IMR-90 (cell line): Measurements from ENCODE around the gene NFASC. TPM values are rescaled to one million over a fixed set of nuclear protein-coding genes. Genes with fewer than 3 reads are reported as not detected.
A peak's percentile ranks its signal among the peaks of the same experiment; 100 is the strongest.

Source experiments
- ATAC-seq: fragments of 200-7000 bp; cut with Tn5 transposase; 2 replicates; pipeline ENCODE4 v1.9.1; 2020; ENCODE audit warnings: low read depth, mild to moderate bottlenecking, moderate library complexity
- BruUV-seq: library from RNA; stranded (reverse); fragments of 400-500 nt; replicated peaks from 2 replicates; lab custom pipeline; 2021; lab: Mats Ljungman, UMichigan
- CTCF ChIA-PET: fragments of 300-600 bp; formaldehyde crosslinking; extraction: SDS; loops from one replicate; lab custom pipeline; 2021; ENCODE audit warnings: antibody characterized with exemption; lab: Yijun Ruan, JAX
- POLR2A ChIA-PET: fragments of 300-600 bp; sonication (Branson Sonifier 250); formaldehyde crosslinking; loops from one replicate; lab custom pipeline; 2022; ENCODE audit warnings: antibody characterized with exemption; ENCODE audit not compliant: unreplicated experiment; lab: Charles Lee
- DNase-seq: peaks from one replicate; pipeline ENCODE4 v3.0.0; 2013
- H2AFZ ChIP-seq: replicated peaks from 2 replicates; pipeline ENCODE3; 2013; ENCODE audit warnings: low read length, mild to moderate bottlenecking; ENCODE audit not compliant: poor library complexity
- H2AK5ac ChIP-seq: 2 replicates; pipeline ENCODE4 v1.6.1; 2013; ENCODE audit warnings: low read depth, low read length, inconsistent platforms
- H2AK9ac ChIP-seq: replicated peaks from 2 replicates; pipeline ENCODE3; 2013; ENCODE audit warnings: mild to moderate bottlenecking, low read depth, low read length, moderate library complexity; ENCODE audit not compliant: poor library complexity
- H2BK120ac ChIP-seq: 2 replicates; pipeline ENCODE4 v1.6.1; 2013; ENCODE audit warnings: low read depth, low read length, inconsistent platforms
- H2BK15ac ChIP-seq: 3 replicates; pipeline ENCODE4 v1.6.1; 2013; ENCODE audit warnings: low read depth, low read length, inconsistent platforms
- H2BK20ac ChIP-seq: 2 replicates; pipeline ENCODE4 v1.6.1; 2013; ENCODE audit warnings: low read depth, mild to moderate bottlenecking, inconsistent platforms, low read length, moderate library complexity
- H2BK5ac ChIP-seq: 2 replicates; pipeline ENCODE4 v1.6.1; 2013; ENCODE audit warnings: mild to moderate bottlenecking, low read depth, low read length, inconsistent platforms; ENCODE audit not compliant: poor library complexity, severe bottlenecking
- H3K14ac ChIP-seq: replicated peaks from 2 replicates; pipeline ENCODE4 v1.6.1; 2013; ENCODE audit warnings: low read depth, low read length, inconsistent platforms
- H3K18ac ChIP-seq: 2 replicates; pipeline ENCODE4 v1.6.1; 2013; ENCODE audit warnings: low read depth, low read length, control low read depth
- H3K23ac ChIP-seq: 2 replicates; pipeline ENCODE4 v1.6.1; 2013; ENCODE audit warnings: low read depth, low read length, inconsistent platforms
- H3K27ac ChIP-seq: 2 replicates; pipeline ENCODE4 v1.5.1; 2013; ENCODE audit warnings: mild to moderate bottlenecking, control low read depth, low read length; ENCODE audit not compliant: insufficient read depth
- H3K27me3 ChIP-seq: 2 replicates; pipeline ENCODE4 v1.6.1; 2013; ENCODE audit warnings: low read length; ENCODE audit not compliant: control insufficient read depth, insufficient read depth
- H3K36me3 ChIP-seq: 2 replicates; pipeline ENCODE4 v1.6.1; 2013; ENCODE audit warnings: low read length, mixed read lengths; ENCODE audit not compliant: control insufficient read depth, insufficient read depth
- H3K4ac ChIP-seq: 2 replicates; pipeline ENCODE4 v1.6.1; 2013; ENCODE audit warnings: low read depth, low read length, inconsistent platforms
- H3K4me1 ChIP-seq: 2 replicates; pipeline ENCODE4 v1.6.1; 2013; ENCODE audit warnings: low read length, mixed read lengths; ENCODE audit not compliant: control insufficient read depth, insufficient read depth
- H3K4me2 ChIP-seq: 2 replicates; pipeline ENCODE4 v1.6.1; 2013; ENCODE audit warnings: low read depth, mild to moderate bottlenecking, control low read depth, low read length, moderate library complexity
- H3K4me3 ChIP-seq: 2 replicates; pipeline ENCODE4 v1.5.1; 2013; ENCODE audit warnings: low read depth, mild to moderate bottlenecking, control low read depth, low read length, moderate library complexity; ENCODE audit not compliant: insufficient read depth
- H3K56ac ChIP-seq: 2 replicates; pipeline ENCODE4 v1.6.1; 2013; ENCODE audit warnings: low read length, inconsistent platforms; ENCODE audit not compliant: insufficient read depth; ENCODE audit errors: extremely low read depth
- H3K79me1 ChIP-seq, 2 experiments: 2 replicates each; pipeline ENCODE4 v1.6.1; 2013; ENCODE audit warnings: low read length in 2 of 2, inconsistent platforms in 1 of 2, low read depth in 1 of 2
- H3K9ac ChIP-seq: 2 replicates; pipeline ENCODE4 v1.6.1; 2013; ENCODE audit warnings: low read depth, low read length, control low read depth
- H3K9me1 ChIP-seq: 2 replicates; pipeline ENCODE4 v1.6.1; 2013; ENCODE audit warnings: low read length, inconsistent platforms; ENCODE audit not compliant: insufficient read depth
- H3K9me3 ChIP-seq: 2 replicates; pipeline ENCODE4 v1.6.1; 2013; ENCODE audit warnings: low read length; ENCODE audit not compliant: control insufficient read depth, insufficient read depth
- H4K20me1 ChIP-seq: 2 replicates; pipeline ENCODE4 v1.6.1; 2013; ENCODE audit warnings: low read length, inconsistent platforms; ENCODE audit not compliant: insufficient read depth
- H4K5ac ChIP-seq: 2 replicates; pipeline ENCODE4 v1.6.1; 2013; ENCODE audit warnings: mild to moderate bottlenecking, low read depth, low read length, control low read depth
- H4K8ac ChIP-seq, 2 experiments: 2 replicates each; pipeline ENCODE4 v1.6.1; 2013; ENCODE audit warnings: low read depth in 2 of 2, low read length in 2 of 2, control low read depth in 1 of 2, inconsistent platforms in 1 of 2
- H4K91ac ChIP-seq: 2 replicates; pipeline ENCODE4 v1.6.1; 2013; ENCODE audit warnings: low read depth, low read length, inconsistent platforms; ENCODE audit not compliant: insufficient read depth
- CHD1 ChIP-seq: IDR thresholded peaks from 2 replicates; pipeline ENCODE4 v1.6.1; 2012; ENCODE audit warnings: low read depth, low read length, improper control_type of control experiment
- CTCF ChIP-seq: conservative IDR thresholded peaks from 2 replicates; pipeline ENCODE4 v1.5.1; 2012; ENCODE audit warnings: mild to moderate bottlenecking, low read depth, low read length, improper control_type of control experiment
- NFE2L2 ChIP-seq: fragments of 150-350 bp; IDR thresholded peaks from 2 replicates; pipeline ENCODE4 v1.6.1; 2016; ENCODE audit warnings: low read depth, mild to moderate bottlenecking, low read length
- POLR2A ChIP-seq: IDR thresholded peaks from 2 replicates; pipeline ENCODE4 v1.6.1; 2012; ENCODE audit warnings: mild to moderate bottlenecking, low read depth, low read length
- RAD21 ChIP-seq: IDR thresholded peaks from 2 replicates; pipeline ENCODE4 v1.6.1; 2012; ENCODE audit warnings: low read length, improper control_type of control experiment
- RFX5 ChIP-seq: IDR thresholded peaks from 2 replicates; pipeline ENCODE4 v1.8.0; 2012; ENCODE audit warnings: low read depth, mild to moderate bottlenecking, low read length, moderate library complexity
- WGBS, 2 experiments: methylation state at CpG; one replicate each; pipeline versions ENCODE4 v1.1.5 to v1.1.7; 2013; ENCODE audit warnings: missing lambda C conversion rate in 2 of 2; ENCODE audit not compliant: insufficient read length in 1 of 2; ENCODE audit errors: extremely low coverage in 2 of 2; 5-methylcytosine and 5-hydroxymethylcytosine counted together
- dilution Hi-C: fragments of 300-500 bp; cut with HindIII; formaldehyde crosslinking; loops from one replicate; pipeline ENCODE4 v1.14.3; 2018; ENCODE audit warnings: low sequenced_read_pairs; ENCODE audit not compliant: unreplicated experiment
- in situ Hi-C: fragments of 300-500 bp; cut with MboI; formaldehyde crosslinking; loops from 3 replicates; pipeline ENCODE4 v1.14.3; 2019; ENCODE audit warnings: low sequenced_read_pairs, inconsistent platforms, mixed read lengths
- intact Hi-C: fragments of 100-400 bp; cut with micrococcal nuclease; formaldehyde crosslinking; loops from 2 replicates; pipeline ENCODE4 v1.10.0; 2022
- polyA plus RNA-seq, 3 experiments: library from polyadenylated mRNA; depleted of rRNA; stranded (reverse); fragments of >200 nt; gene quantifications; 2 replicates each; pipeline ENCODE4 v1.2.3, GENCODE V29; 2012; ENCODE audit warnings: low replicate concordance in 1 of 3
- total RNA-seq: library from RNA; depleted of rRNA; stranded (reverse); fragments of >200 nt; gene quantifications from 2 replicates; pipeline ENCODE4 v1.2.3, GENCODE V29; 2012

Gene NFASC
- total and polyA plus RNA-seq, 2 of the 4 experiments (the other 2 are of a cell fraction) = 0.18 to 0.79 TPM

GRCh38 chr1:205009670-205010069, 139.0 kb downstream of the NFASC start:
- ChIA-PET POLR2A (no interaction called here), CTCF (no interaction called here)
- no peak overlapping the region for H2BK5ac ChIP-seq
- ATAC-seq (no peak), DNase-seq (no peak)
- H3K27ac ChIP-seq = no peak overlapping the region
- dilution Hi-C loops (no loop called here), in situ Hi-C loops (no loop called here), intact Hi-C loops (no loop called here)
- no peak overlapping the region for H3K4me3 ChIP-seq
- no peaks in the 10 kb centered on the region for H3K9me1 ChIP-seq
- no peak overlapping the region for H2AK5ac ChIP-seq
- H2BK15ac ChIP-seq = no peak overlapping the region
- H3K27me3 ChIP-seq = peaks cover 48% of the 10 kb centered on the region
- no peak overlapping the region for H4K8ac ChIP-seq
- no peak overlapping the region for H4K91ac ChIP-seq
- no peaks in the 10 kb centered on the region for H4K20me1 ChIP-seq
- H3K4ac ChIP-seq = no peak overlapping the region
- no peaks in the 10 kb centered on the region for H3K79me1 ChIP-seq
- H2BK20ac ChIP-seq = no peak overlapping the region
- peak overlapping the region; percentile 81 for H2AK9ac ChIP-seq
- H2AFZ ChIP-seq = no peak overlapping the region
- no peak overlapping the region for H3K18ac ChIP-seq
- H2BK120ac ChIP-seq = no peak overlapping the region
- H3K23ac ChIP-seq = no peak overlapping the region
- no peaks in the 10 kb centered on the region for H3K36me3 ChIP-seq
- no TSS peak for BruUV-seq
- no peaks in the 10 kb centered on the region for H3K9me3 ChIP-seq
- no peak for TF ChIP-seq POLR2A
- TF ChIP-seq RAD21 = no peak
- no peak for TF ChIP-seq RFX5
- TF ChIP-seq NFE2L2 = no peak
- no peak for TF ChIP-seq CTCF
- no peak for TF ChIP-seq CHD1
- H4K5ac ChIP-seq = no peak overlapping the region
- no peak overlapping the region for H3K9ac ChIP-seq
- WGBS, 2 experiments = 100% methylated on average over 2 of the region's 12 CpGs; no CpG with 5 or more reads in 1 of the 2 experiments
- H3K4me2 ChIP-seq = no peak overlapping the region
- H3K56ac ChIP-seq = no peak overlapping the region
- H3K14ac ChIP-seq = no peak overlapping the region
- no peaks in the 10 kb centered on the region for H3K4me1 ChIP-seq
